GM18907 (cell line): Measurements from ENCODE around the gene SMIM27.
"Not testable (repeated sequence)": the region's sequence is repeated elsewhere in the genome, so short reads cannot be mapped to it uniquely, and the experiment has no call there.

Experiments
- ATAC-seq: cut with Tn5 transposase; IDR thresholded peaks from one replicate; pipeline ENCODE4 v1.9.1; 2021; ENCODE audit warnings: mild to moderate bottlenecking, moderate library complexity; ENCODE audit not compliant: unreplicated experiment

Gene SMIM27

DNA sequence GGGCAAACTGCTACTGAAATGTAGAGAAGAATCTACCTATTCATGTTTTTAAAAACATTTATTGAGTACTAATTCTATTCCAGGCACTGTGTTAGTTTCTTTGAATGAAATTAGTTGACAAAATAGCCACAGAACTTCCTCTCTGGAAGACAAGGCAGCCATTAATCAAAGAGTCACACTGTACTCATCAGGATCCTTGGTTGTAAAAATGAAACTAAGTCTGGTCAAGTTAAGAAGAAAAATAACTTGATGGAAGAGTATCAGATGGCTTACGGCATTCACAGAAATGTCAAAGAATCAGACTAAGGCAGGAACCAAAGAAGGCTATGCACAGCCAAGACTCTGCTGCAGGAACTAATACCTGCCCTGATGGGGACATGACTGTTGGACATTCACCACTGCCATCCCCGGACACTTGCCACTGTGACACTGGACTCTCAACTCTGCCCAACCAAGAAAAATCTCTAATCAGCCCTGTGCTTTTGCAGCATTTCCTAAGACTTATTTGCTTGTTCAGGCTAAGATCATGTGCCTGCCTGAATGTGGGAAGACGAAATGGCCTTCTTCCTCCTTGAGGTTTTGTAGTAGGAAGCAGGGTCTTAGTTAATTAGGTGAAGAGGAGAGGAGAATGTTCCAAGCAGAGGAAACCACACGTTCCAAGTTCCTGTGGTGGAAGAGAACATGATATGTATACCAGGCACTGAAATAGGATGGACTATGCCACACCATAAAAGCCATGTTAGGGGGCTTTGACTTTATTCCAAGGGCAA, 44.2 kb downstream of the SMIM27 start:
- no peak for ATAC-seq

DNA sequence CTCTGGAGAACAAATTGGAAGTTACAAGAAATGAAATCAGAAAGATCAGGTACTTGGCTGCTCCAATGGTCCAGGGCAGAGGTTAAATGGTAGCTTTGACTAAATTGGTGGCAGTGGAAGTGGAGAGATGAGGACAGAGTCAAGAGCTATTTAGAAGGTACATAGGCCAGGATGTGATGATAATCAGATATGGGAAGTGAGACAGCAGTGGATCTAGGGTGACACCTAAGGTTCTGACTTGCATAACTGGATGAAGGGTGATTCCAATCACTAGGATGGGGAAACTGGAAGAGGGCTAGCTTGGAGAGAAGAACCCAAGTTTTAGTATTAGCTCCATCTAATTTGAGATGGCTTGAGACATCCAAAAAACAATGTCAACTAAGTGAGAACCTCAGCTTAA, 44.8 kb downstream of the SMIM27 start:
- ATAC-seq = no peak

DNA sequence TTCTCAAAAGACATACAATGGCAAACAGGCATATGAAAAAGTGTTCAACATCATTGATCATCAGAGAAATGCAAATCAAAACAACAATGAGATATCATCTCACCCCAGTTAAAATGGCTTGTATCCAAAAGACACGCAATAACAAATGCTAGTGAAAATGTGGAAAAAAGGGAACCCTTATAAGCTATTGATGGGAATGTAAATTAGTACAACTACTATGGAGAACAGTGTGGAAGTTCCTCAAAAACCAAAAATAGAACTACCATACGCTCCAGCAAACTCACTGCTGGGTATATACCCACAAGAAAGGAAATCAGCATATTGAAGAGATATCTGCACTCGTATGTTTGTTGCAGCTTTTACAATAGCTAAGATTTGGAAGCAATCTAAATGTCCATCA, 46.9 kb downstream of the SMIM27 start:
- ATAC-seq = not testable (repeated sequence)
